ENCODE results near the gene CFAP221.
"Not testable (repeated sequence)": the region's sequence is repeated elsewhere in the genome, so short reads cannot be mapped to it uniquely, and the experiment has no call there.

Gene CFAP221

GRCh38 chr2:119591523-119591922 is 47.3 kb downstream of the CFAP221 start:
- no peak for DNase-seq

GRCh38 chr2:119592436-119592835 is 48.2 kb downstream of the CFAP221 start:
- no peak for DNase-seq

- no peak for DNase-seq
Measured at GRCh38 chr2:119596638-119597037, 52.4 kb downstream of the CFAP221 start.

GRCh38 chr2:119598596-119599263 is 54.5 kb downstream of the CFAP221 start:
- DNase-seq = no peak

GRCh38 chr2:119599384-119599783 is 55.1 kb downstream of the CFAP221 start:
- no peak for DNase-seq

- DNase-seq = no peak
Measured at GRCh38 chr2:119605096-119605495, 60.8 kb downstream of the CFAP221 start.

GRCh38 chr2:119606674-119607073 is 62.4 kb downstream of the CFAP221 start:
- DNase-seq = no peak

GRCh38 chr2:119608553-119608952 is 64.3 kb downstream of the CFAP221 start:
- no peak for DNase-seq

- no peak for DNase-seq
Measured at GRCh38 chr2:119609337-119609736, 65.1 kb downstream of the CFAP221 start.

- DNase-seq = not testable (repeated sequence)
Measured at GRCh38 chr2:119614140-119614539, 69.9 kb downstream of the CFAP221 start.

GRCh38 chr2:119616421-119616820 is 72.2 kb downstream of the CFAP221 start:
- DNase-seq = no peak

- no peak for DNase-seq
Measured at GRCh38 chr2:119617455-119617854, 73.2 kb downstream of the CFAP221 start.

GRCh38 chr2:119618725-119619124 is 74.5 kb downstream of the CFAP221 start:
- DNase-seq = not testable (repeated sequence)

GRCh38 chr2:119625226-119625625 is 81.0 kb downstream of the CFAP221 start:
- DNase-seq = no peak

- no peak for DNase-seq
Measured at GRCh38 chr2:119629323-119629825, 85.1 kb downstream of the CFAP221 start.

- no peak for DNase-seq
Measured at GRCh38 chr2:119630121-119630520, 85.9 kb downstream of the CFAP221 start.

GRCh38 chr2:119637371-119637770 is 93.1 kb downstream of the CFAP221 start:
- no peak for DNase-seq

GRCh38 chr2:119638246-119638645 is 94.0 kb downstream of the CFAP221 start:
- DNase-seq = no peak

GRCh38 chr2:119638685-119639554 is 94.7 kb downstream of the CFAP221 start:
- no peak for DNase-seq

- DNase-seq = peak; percentile 67 to 70
Measured at GRCh38 chr2:119641562-119642258, 97.5 kb downstream of the CFAP221 start.

GRCh38 chr2:119644186-119644585 is 99.9 kb downstream of the CFAP221 start:
- DNase-seq = no peak

GRCh38 chr2:119645173-119645855 is 101.1 kb downstream of the CFAP221 start:
- no peak for DNase-seq

GRCh38 chr2:119646149-119646548 is 101.9 kb downstream of the CFAP221 start:
- no peak for DNase-seq
